HG02870 (cell line): Measurements from ENCODE around the gene POC1A.

ENCODE experiments used
- ATAC-seq: cut with Tn5 transposase; IDR thresholded peaks from one replicate; pipeline ENCODE4 v1.9.1; 2021; ENCODE audit warnings: mild to moderate bottlenecking, moderate library complexity; ENCODE audit not compliant: unreplicated experiment

The POC1A gene

DNA sequence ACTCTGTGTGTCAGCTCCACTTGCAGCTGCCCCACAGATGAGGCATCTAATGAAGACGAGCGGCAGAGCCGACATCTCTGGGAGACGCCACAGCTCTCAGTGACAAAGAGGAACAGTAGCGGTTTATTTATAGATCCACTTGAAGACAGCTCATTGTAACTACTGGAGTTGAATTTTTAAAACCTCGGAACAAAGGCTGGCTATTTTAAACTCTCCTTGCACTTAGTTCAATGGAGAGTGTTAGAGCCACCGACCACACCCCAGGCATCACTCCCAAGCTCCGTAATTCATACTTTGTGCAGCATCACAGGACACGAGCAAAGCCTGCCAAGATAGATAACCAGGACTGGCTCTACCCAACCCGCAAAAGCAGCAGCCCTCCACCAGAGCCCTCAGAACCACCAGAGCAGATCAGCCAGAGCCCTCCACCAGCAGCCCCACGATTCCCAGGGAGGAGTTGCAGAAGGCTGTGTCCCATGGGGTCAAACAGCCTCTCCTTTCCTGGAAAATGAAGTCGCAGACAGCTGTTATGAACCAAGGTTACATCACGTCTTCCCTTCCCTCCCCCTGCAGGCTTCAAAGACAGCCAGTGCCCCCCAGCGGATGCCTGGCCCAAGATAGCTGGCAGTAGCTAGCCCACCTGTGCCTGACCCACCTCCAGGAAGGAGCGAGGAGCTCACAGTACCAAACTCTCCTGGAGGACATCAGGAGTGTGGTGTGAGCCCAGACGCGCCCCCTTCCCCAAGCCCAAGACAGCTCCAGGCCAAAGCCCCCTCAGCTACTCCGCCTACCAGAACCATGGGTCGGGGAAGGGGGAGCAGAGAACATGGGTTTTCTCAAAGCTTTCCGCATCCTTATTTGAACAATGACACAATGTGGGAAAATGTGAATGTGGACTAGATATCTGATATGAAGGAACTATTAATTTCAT is 45.7 kb downstream of the POC1A start:
- no peak for ATAC-seq

DNA sequence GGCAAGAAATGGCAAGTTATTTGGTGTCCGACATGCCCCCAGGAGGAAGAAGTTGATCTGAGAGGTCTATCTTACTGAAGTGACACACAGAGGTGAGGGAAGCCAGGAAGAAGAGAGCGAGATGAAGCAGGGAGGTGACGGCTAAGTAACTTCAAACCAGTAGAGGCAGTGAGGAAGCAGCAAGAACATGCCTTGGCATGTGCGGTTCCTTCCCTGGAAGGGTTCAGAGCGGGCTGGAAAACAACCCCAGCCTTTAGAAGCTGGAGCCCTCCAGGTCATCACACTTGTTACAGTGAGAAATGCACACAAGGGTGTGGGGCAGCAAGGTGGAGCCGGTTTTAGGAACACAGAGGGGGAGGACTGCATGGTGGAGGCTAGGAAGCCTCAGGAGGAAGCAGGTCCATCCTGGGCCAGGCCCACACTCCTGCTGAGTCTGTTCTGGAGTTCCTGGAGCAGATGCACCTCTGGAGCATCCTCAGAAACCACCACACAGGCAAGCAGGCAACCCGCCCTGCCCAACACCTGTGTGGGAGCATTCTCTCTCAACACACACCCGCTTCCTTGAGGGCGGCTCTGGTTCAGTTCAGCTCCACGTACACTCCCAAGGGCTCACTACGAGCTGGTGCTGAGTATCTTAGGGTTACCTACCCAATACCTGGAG is 47.1 kb downstream of the POC1A start:
- no peak for ATAC-seq

DNA sequence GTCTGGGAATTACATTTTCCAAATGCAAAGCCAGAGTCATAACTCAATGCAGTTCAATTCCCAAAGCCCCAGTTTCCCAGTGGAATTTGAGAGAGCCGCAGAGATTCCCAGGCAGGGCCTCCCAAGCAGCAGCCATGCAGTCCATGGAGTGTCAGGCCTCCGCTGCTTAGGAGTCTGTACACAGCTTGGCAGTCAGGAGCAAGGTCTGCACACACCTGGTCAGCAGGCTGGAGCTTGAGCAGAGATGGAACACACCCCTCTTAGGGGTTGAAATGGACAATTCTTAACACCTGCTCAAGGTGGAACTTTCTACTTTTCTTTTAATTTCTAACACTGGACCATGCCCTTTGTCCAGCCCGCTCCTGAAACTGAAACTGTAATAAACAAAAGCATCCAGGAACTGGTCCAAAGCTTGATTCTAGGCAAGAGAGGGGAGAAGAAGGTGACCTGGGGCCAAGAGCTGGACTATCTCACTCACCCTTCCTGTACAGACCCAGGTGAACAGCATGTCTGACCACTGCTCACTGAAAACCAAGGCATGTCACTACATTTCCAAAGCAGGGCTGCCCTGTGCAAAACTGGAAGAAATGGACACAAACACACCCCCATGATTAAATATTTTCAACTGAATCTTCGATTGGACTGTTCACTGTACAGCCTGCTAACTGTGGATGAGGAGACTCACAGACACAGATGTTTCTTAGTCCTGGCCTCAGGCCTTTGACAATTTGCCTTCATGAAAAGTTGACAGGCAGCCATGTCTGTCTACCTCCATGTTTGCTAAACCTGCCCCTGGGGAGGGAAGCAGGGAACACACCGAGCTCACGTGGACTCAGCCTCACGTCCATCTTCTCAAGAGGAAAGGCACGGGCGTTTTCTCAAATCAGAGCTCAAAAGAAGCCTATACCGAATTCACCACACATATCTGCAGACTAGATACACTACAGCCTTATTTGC is 49.3 kb downstream of the POC1A start:
- ATAC-seq = no peak

DNA sequence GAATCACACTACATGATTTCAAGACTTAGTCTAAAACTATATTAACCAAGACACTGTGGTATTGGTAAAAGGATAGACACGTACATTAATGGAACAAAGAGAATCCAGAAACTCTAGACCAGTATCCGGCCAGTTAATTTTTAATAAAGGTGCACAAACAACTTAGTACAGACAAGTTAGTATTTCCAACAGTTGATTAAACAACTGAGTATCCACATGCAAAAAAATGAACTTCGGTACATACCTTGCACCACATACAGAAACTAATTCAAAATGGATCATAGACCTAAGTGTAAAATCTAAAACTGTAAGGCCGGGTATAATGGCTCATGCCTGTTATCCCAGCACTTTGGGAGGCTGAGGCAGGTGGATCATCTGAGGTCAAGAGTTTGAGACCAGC is 51.3 kb downstream of the POC1A start:
- ATAC-seq = no peak

DNA sequence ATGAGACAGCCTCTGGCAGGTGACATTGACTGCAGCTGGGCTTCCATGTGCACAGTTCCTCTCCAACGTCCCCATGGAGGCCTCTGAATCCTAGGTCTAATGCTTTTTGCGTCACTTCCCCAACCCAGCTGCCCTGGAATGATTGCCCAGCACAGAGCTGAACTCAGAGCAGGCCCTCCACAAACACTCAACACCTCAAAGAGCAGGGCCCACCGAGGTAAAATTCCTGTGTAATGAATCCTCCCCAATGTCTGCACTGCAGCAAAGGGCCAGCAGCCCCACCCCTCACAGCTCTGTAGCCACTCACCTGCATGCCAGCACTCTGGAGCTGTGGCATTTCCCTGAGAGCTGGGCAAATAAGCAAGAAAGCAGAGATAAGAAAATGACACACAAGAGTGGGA is 55.2 kb downstream of the POC1A start:
- ATAC-seq = no peak

DNA sequence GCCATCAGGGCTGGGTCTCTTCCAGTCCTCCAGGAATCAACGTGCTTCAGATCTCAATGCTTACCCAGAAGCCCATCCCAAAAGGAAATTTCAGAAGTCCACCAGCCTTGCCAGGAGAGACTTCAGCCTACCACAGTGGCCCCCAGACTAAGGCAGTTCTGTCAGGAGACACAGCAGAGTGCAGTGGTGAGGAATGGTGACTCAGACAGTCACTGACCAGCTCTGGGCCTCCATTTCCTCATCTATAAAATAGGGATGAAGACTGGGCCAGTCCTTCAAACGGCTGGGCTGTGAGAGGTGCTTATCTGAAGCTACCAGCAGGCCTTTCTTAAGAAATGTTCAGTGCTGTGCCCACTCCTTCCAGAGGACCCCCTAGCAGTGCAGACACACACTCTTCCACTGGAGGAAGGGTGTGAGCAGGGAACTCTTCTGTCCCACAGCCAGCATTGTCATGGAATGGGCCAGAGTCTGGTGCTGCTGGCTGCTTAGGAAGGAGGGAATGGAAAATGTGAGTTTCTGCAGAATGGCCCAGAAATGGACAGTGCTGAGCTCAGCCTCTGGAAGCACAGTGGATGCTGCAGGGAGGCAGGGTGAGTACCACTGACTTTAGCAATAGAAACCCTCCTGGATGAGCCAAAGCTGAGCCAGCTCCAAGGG is 56.2 kb downstream of the POC1A start:
- no peak for ATAC-seq

DNA sequence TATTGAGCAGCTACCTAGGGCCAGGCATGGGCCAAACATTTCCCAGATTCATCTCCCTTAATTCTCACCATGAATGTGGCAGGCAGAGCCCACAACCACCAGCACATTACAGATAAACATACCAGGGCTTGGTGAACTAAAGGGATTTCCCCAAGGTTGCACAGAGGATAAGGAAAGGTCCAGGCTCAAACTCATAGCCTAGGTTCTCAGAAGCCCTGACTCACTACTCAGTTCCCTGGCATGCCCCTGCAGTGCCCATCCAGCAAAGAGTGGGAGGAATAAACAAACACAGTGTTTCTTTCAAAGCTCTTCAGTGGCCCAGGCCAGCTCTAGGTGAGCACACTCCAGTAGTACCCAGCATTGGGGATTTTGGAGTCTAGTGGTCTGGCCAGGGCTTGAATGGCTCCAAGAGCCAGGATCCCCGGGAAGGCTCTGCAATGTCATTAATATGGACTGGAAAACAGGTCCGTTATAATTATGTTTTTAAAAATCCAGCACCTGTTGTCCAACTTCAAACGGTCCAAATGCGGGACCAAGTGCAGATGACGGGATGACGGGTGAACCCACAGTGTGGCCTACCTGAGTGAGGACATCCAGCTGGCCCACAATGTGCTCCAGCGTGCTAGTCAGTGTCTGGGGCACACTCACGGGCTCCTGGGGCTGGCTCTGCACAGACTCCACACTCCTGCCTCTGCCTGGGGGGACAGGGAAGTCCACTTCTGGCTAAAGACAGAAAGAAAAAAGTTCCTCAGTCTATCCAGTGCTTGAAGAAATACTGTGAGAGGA is 58.0 kb downstream of the POC1A start:
- ATAC-seq = no peak

DNA sequence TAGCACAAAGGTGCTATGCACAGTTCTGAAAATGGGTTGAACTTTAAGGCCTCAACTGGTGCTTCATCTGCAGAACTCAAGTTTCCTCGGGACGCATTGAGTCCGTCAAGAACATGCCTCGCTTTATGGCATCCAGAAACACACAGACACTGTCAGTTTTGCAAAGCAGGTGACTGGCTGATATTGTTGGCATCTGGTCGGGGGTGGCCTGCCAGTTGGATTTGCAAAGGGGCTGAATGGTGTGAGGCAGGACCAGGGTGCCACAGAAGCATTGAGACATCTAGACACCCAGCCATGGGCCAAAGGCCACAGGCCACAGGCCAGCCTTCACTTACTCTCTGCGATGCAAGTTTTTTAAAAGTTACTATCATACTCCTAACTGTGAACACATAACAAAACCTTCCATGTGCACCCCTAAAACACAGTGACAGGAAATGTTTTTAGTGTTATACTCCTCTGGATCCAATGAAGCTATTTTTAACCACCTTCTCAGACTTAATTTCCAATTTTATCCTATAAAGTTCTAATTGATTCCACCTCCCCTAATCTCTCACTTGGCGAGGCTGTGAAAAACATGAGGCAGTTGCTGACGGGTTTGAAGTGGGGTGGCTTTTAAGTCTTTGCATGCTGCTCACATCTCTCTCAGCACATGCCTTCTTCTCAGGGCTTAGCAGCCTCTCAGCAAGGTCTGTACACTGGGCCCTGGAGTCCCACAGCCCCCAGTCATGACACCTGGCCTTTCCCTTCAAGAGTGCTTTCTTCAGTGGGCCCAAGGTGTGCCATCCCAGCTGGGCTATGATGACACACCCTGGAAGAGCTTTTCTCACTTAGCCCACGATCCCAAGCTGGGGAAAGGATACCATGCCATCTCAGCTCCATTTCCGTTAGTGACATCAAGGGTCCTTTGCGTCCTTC is 59.4 kb downstream of the POC1A start:
- no peak for ATAC-seq

DNA sequence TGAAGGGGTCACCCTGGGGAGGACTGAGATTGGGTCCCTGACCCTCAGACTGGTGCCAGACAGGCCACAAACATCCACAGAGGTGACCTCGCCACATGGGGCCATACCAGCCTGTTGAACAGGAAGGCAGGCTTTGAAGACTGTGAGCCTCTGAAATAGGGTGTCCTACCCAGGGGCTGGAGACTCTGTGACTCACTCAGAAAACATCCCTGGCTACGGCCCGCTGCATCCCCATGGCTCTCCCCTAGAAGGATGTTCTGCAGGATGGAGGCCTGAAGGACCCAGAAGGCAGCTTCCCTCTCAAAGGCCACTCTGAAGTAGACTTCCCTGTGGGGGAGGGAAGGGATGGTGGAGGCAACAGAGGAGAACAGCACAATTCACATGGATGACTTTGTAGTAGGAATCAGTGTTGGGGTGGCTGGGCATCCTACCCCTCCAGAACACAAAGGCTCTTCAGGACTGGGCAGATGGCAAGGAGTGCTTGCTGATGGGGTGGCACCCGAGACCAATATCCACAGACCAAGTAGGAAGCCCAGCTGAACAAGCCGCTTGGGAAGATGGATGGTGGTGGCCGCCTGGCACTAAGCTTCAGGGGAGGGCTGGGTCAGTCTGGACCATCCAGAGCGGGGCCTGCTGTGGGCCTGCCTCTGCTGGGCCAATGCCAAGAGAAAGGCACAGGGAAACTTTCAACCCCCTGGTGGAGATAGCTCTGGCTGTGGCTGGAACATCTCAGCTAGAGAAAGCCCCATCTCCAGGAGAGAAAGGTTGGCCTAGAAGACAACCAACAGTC is 60.3 kb downstream of the POC1A start:
- ATAC-seq = no peak

DNA sequence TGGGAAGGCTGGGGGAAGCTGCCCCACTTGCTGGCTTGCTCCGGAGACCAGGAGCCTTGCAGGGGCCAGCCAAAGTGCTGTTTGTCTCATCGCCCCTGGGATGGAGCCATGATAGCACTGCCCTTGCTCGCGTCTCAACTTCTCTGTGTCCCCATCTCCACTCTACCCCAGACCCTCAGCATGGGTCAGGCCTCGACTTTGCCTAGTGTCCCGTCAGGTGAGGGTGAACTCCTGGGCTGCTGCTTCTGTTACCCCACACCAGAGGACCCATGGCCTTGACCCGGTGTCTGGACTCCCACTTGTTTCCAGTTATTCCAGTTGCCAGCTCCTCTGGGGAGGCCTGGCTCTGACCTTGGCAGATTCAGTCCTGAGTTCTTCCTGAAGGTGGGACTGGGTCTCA is 61.3 kb downstream of the POC1A start:
- no peak for ATAC-seq

DNA sequence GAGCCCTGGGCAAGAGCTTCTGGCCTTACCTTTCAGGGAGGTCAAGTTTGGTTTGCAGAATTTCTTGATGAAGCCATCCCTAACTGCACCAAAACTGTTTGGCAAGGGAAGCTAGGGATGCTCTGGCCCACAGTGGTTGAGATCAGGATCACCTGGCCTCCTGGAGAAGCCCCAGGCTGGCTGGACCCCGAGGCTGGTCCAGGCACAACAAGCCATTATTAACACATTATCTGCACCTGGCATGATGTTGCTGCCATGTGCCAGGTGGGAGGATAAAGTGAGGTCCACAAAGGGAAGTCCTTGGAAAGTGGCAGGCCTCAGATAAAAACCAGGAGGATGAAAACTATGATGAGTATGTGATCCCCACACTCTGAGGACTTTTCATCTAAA is 62.0 kb downstream of the POC1A start:
- no peak for ATAC-seq

DNA sequence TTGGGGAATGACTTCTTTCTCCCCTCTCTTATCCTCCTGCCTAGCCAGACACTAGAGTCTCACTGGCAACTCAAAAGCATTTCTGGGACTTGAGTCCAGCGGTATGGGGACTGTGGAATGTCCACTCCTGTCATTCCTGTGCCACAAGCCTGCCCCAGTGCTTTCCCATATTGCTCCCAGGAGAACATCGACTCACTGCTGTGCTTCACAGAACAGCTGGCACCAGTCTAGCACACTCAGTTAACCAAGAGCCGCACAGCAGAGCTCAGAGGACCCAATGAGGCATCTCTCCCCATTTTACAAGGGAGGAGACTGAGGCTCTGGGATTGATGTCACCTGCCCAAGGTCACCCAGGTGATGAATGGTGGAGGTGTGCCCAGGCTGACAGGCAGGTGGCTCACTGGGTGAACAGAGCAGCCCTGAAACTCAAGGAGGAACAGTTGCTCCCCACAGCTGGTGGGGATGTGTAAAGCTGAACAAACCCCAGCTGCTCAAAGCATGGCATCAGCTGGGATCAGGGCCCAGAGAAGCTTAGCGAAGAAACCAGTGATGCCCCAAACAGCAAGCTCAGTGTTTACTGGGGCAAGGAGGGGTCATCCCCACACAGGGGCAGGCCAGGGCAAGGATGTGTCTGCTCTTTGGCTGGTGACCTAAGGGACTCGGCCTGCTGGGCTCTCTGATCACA is 62.5 kb downstream of the POC1A start:
- ATAC-seq = no peak

DNA sequence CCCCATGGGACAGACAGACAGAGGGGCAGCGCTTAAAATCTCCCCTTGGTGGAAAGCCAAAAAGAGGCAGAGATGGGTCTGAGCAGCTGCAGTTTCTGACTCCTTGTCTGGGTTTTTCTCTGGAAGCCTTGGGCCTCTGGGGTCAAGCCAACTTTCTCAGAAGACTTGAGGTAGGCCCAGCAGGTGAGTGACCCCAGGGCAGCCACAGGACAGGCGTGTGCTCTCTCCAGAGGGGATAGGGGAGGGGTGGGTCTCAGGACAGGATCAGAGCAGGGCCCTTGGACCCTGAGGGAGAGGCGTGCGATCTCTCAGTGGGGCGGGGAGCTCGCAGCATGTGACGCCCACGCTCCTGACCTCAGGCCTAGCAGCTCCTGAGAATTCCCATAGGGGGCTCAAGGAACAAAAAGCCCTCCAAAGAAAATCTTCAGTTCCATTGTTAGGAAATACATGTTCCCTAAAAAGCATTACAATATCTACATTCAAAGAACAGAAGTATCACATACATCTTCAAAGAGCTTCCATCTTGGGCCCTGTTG is 63.2 kb downstream of the POC1A start:
- ATAC-seq = no peak

DNA sequence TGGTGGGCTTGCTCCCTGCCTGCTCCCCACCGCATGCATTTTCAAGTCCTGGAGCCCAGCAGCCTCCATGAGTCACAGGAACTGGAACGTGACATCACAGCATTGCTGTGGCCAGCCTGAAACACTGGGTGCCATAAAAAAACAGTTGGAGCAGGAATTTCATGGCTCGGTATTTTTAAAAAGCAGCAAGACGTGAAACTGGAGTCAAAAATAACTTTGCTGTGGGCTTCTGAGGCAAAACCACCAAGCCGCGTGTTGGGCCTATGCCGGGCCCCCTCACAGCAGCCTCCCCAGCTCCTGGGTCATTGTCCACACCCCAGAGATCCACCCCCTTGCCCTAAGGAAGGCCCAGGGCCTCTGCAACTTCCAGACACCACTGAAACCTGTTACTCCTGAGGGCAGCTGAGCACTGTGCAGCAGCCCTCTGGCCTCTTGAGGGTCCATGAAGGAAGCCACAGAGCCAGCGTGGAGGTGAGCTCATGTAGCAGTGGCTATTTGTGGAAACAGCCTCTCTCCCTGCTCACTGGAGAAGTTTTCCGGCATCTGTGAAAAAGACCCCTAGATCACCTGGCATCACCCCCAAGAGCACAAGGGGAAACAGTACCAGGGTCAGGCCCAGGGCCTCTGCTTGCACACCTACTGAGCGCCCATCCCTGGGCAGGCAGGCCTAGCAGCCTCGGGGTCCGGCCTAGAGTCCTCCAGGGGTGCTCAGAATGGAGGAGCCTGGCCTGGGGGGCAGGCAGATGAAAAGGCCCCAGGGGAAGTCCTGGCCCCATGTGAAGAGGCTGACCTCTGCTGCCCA is 63.9 kb downstream of the POC1A start:
- ATAC-seq = no peak

DNA sequence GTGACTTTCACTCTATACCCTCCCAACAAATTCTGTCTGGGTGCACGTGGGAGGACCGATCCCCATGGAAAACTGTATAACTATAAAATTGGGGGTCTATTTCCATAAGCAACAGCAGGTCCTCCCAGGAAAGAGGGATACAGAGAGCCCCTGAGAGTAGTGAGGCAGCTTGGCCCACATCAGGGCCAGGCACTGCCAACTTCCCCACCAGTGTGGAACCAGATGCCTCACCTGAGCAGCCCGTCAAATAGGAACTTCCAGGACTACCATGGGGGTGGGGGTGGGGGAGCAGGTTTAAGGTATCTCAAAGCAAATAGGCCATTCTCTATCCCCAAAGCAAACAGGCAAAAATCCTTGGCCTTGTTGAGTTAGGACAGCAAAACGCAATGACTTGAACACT is 64.5 kb downstream of the POC1A start:
- no peak for ATAC-seq
